Gastrocnemius medialis (tissue), 4 donors: ENCODE results near the gene CPXM2.
"Not testable (repeated sequence)": the region's sequence is repeated elsewhere in the genome, so short reads cannot be mapped to it uniquely, and the experiment has no call there.

ENCODE experiments used
- CTCF ChIP-seq, 5 experiments: fragments of 450-650 bp in 3 of 5; fragments of 200-600 bp in 2 of 5; sonication (generic) in 2 of 5; IDR thresholded peaks in 4 of 5; conservative IDR thresholded peaks in 1 of 5; 1 replicate in 4 of 5; 2 replicates in 1 of 5; pipeline ENCODE4 v1.5.1; 2016 to 2019; ENCODE audit warnings: antibody characterized with exemption in 5 of 5, mild to moderate bottlenecking in 3 of 5, moderate library complexity in 3 of 5
- POLR2A ChIP-seq, 2 donors: fragments of 450-650 bp; IDR thresholded peaks; one replicate each; pipeline ENCODE4 v1.6.1; 2017; ENCODE audit warnings: antibody characterized with exemption in 2 of 2, mild to moderate bottlenecking in 2 of 2, moderate library complexity in 2 of 2

GRCh38 chr10:123736917-123737316 lies 154.7 kb downstream of the CPXM2 start:
- not testable (repeated sequence) for TF ChIP-seq CTCF (IDR thresholded peaks at IDR 0.05 in 4 of 5, conservative IDR thresholded peaks at IDR 0.05 in 1 of 5); POLR2A (IDR thresholded peaks at IDR 0.05)
